Mucosa of descending colon (tissue), 3 donors: Measurements from ENCODE around the gene ORM2. TPM values are rescaled to one million over a fixed set of nuclear protein-coding genes. Genes with fewer than 3 reads are reported as not detected.
A peak's percentile ranks its signal among the peaks of the same experiment; 100 is the strongest.

Source experiments
- ATAC-seq: fragments of 200-7000 bp; cut with Tn5 transposase; one replicate; pipeline ENCODE4 v1.9.1; 2020; ENCODE audit warnings: mild to moderate bottlenecking, moderate library complexity
- DNase-seq, 3 donors: peaks; one replicate each; pipeline ENCODE4 v3.0.0-alpha.2; 2020
- H3K36me3 ChIP-seq: fragments of 200-600 bp; one replicate; pipeline ENCODE4 v1.8.0; 2021; ENCODE audit warnings: low read depth, mild to moderate bottlenecking
- H3K4me1 ChIP-seq: fragments of 200-600 bp; one replicate; pipeline ENCODE4 v1.8.0; 2021; ENCODE audit warnings: low read depth, mild to moderate bottlenecking
- H3K4me3 ChIP-seq: fragments of 200-600 bp; one replicate; pipeline ENCODE4 v1.8.0; 2021; ENCODE audit warnings: mild to moderate bottlenecking
- H3K9me3 ChIP-seq: fragments of 200-600 bp; one replicate; pipeline ENCODE4 v1.8.0; 2021; ENCODE audit warnings: mild to moderate bottlenecking
- intact Hi-C, 2 donors: fragments of 100-400 bp; cut with DNase I in 1 of 2; cut with micrococcal nuclease in 1 of 2; formaldehyde crosslinking; loops; one replicate each; pipeline versions ENCODE4 v1.11.0 to v1.11.1; 2022; cut with DNase I, micrococcal nuclease
- total RNA-seq, 3 donors: library from RNA; stranded (reverse); fragmentation: NEBNext Ultra II Directional in 2 of 3; extraction: Animal tissue kit (Norgen Biotek cat#: 25700) in 2 of 3; gene quantifications; one replicate each; pipeline versions ENCODE4 v1.2.1 to v1.2.4, GENCODE V29; 2021 to 2023
- TF ChIP-seq, protein P1 (sequence below): fragments of 200-600 bp; IDR thresholded peaks from one replicate; pipeline ENCODE4 v1.8.0; 2022; ENCODE audit warnings: antibody characterized with exemption, mild to moderate bottlenecking
- donor health status: DM: no; HTN: no; CAD: no; lungs with moderate emphysema.
- donor health status: DM: no; HTN: no; CAD: no.
- donor health status: DM: no; HTN: yes; CAD: no.

ORM2 gene
- total RNA-seq, 3 donors from 2014 or later = 1.0 TPM; not detected in 2

DNA sequence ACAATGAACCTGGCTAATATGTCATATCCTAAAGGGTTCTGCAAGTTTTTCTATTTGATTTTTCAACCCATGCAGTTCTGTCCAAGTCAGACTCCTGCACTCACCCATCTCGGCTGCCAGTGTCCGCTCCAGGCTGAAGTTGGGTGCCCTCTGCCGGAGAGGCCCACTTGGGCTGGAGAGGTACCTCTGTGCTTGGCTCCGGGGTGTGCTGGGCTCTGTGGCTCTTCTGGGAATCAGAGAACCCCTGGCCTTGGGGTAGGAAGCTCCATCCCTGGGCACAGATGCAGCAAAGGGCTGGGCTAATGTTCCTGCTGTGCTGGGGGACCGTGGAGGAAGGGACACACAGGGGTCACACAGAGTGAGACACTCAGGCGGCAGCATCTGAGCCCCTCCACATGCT, 26.2 kb downstream of the ORM2 start:
- ATAC-seq (no peak), DNase-seq (no peak)
- H3K4me3 ChIP-seq = no peak overlapping the region
- H3K36me3 ChIP-seq = peaks cover 24% of the 10 kb centered on the region
- intact Hi-C loops = no loop called here
- TF ChIP-seq, protein P1, sequence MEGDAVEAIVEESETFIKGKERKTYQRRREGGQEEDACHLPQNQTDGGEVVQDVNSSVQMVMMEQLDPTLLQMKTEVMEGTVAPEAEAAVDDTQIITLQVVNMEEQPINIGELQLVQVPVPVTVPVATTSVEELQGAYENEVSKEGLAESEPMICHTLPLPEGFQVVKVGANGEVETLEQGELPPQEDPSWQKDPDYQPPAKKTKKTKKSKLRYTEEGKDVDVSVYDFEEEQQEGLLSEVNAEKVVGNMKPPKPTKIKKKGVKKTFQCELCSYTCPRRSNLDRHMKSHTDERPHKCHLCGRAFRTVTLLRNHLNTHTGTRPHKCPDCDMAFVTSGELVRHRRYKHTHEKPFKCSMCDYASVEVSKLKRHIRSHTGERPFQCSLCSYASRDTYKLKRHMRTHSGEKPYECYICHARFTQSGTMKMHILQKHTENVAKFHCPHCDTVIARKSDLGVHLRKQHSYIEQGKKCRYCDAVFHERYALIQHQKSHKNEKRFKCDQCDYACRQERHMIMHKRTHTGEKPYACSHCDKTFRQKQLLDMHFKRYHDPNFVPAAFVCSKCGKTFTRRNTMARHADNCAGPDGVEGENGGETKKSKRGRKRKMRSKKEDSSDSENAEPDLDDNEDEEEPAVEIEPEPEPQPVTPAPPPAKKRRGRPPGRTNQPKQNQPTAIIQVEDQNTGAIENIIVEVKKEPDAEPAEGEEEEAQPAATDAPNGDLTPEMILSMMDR = no peak
- H3K9me3 ChIP-seq = no peaks in the 10 kb centered on the region
- no peaks in the 10 kb centered on the region for H3K4me1 ChIP-seq

DNA sequence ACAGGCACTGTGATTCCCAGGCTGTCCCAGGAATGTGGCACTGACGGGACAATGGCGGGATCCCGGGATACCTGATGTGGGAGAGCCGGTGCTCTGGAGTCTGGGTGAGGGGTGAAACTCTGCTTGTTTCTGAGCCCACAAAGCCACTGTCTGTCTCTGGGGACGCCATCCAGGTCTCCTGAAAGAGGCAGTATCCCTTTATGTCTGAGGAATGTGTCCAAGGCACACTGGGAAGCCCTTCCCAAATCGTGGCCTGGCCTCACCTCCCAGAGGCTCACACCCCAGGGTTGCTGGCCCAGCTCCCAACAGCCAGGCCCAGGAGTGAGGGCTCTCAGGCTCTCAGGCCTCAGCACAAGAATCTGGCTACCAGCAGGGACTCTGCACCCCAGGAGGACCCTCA, 27.1 kb downstream of the ORM2 start:
- H3K36me3 ChIP-seq = peaks cover 34% of the 10 kb centered on the region
- H3K4me3 ChIP-seq = no peak overlapping the region
- TF ChIP-seq, protein P1 = no peak
- intact Hi-C loops = no loop called here
- no peaks in the 10 kb centered on the region for H3K4me1 ChIP-seq
- no peaks in the 10 kb centered on the region for H3K9me3 ChIP-seq
- DNase-seq (no peak), ATAC-seq (no peak)

DNA sequence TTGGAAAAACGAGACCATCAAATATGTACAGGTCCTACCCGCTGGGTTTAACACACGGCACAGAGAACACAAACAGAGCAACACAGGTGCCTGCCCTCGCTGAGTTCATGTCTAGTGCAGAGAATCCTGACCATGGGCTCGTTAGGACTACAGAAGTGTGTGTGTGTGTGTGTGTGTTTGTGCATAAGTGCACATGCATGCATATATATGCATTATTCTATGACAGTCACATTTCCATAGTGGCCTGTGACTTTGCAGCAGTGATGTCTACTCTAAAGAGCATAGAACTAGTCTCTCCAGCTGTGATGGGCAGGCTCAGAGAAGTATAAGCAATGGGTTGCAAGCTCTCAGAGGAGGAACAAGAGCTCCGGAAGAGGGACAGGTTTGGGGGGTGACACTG, 27.7 kb downstream of the ORM2 start:
- TF ChIP-seq, protein P1 = no peak
- no peaks in the 10 kb centered on the region for H3K4me1 ChIP-seq
- ATAC-seq = no peak
- H3K9me3 ChIP-seq = no peaks in the 10 kb centered on the region
- intact Hi-C loops = no loop called here
- H3K36me3 ChIP-seq = peaks cover 35% of the 10 kb centered on the region
- DNase-seq = no peak
- H3K4me3 ChIP-seq = no peak overlapping the region

DNA sequence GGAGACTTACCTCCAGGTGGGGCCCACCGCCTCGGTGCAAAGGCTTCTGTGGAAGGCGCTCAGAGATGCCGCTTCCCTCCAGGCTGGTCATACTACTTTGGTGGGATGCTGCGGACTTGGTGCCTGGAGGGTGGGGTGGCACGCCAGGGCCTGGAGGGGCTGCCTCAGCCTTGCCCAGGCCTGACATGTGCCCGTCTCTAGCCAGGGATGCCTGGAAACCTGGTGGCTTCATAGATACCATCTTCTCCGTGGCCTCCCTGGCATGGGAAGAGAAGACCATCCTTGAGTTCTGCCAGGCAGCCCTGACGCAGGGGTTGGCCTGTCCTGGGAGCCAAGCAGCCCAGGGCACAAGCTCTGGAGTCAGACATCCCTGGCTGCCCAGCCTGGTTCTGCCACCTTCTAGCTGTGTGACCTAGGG, 28.3 kb downstream of the ORM2 start:
- Histone ChIP-seq H3K4me1 (no peaks in the 10 kb centered on the region), H3K36me3 (peaks cover 35% of the 10 kb centered on the region), H3K9me3 (no peaks in the 10 kb centered on the region), H3K4me3 (no peak overlapping the region)
- TF ChIP-seq, protein P1 = no peak
- no peak for DNase-seq
- intact Hi-C loops = no loop called here
- ATAC-seq = peak; percentile 7

DNA sequence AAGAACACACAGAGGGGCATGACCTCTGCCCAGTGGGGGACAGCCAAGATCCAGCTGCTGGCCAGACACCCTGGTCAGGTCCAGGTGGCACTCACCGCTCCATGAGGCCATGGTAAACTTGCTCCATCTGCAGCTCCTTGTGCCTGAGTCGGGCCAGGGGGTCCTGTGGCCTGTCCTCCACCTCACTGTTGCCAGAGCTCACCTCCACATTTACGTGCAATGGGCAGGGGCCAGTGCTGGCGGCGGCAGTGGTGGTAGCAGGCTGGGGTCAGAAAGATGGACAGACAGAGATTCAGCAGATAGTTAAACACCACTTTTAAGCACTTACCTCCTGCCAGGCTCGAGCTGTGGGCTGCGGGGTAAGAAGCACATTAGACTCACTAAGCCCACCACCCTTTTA, 30.1 kb downstream of the ORM2 start:
- peaks cover 35% of the 10 kb centered on the region for H3K36me3 ChIP-seq
- no peaks in the 10 kb centered on the region for H3K9me3 ChIP-seq
- TF ChIP-seq, protein P1 = no peak
- no peak for ATAC-seq
- DNase-seq = no peak
- no peaks in the 10 kb centered on the region for H3K4me1 ChIP-seq
- intact Hi-C loops = no loop called here
- no peak overlapping the region for H3K4me3 ChIP-seq

DNA sequence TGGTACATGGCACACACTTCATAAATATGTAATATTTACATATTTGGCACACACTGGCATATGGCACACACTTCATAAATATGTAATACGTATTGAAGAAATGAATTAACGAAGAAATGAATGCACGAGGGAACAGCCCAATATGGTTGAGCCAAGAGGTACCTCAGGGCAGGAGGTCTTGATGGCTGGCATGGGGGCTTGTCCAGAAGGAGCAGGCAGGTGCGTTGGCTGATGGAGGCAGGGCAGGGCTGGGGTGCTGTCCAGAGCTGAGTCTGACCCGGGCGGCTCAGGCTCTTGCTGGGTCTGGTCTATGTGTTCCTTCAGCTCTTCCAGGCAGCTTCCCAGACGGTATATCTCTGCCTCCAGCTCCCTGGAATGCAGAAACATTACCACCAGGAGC, 31.9 kb downstream of the ORM2 start:
- intact Hi-C loops = no loop called here
- peaks cover 35% of the 10 kb centered on the region for H3K36me3 ChIP-seq
- ATAC-seq = no peak

More for the DNA sequence above, 31.9 kb downstream of the ORM2 start:
- Histone ChIP-seq H3K4me3 (no peak overlapping the region), H3K4me1 (peaks cover 9% of the 10 kb centered on the region), H3K9me3 (no peaks in the 10 kb centered on the region)
- DNase-seq = no peak
- TF ChIP-seq, protein P1 = no peak
